ENCODE measurements around the gene RGS9.

DNA sequence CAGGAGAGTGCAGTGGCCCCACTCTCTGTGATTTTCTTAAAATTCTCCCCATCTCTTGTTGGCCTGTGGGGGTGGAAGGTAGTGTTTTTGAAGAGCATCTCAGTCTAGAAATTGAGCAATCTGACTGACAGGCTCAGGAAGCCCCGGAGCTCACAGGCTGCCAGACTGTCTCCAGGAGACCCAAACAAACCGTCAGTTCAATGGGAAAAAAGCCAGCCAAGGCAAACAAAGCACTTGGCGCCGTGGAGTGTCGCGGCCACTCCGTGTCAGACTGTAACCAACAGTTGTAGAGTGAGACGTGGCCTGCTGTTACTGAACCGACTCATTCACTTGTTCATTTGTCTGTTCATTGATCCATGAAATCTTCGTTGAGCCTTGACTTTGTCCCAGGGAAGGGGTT is 33.7 kb downstream of the RGS9 start:
- TF ChIP-seq CTCF (IDR thresholded peaks at IDR 0.05) (no peak), POLR2A (IDR thresholded peaks at IDR 0.05) (no peak)

Measured in vagina (tissue), 2 donors.